GM18858 (cell line): ENCODE results near the gene MOV10L1.
"Not testable (repeated sequence)": the region's sequence is repeated elsewhere in the genome, so short reads cannot be mapped to it uniquely, and the experiment has no call there.

Experiments used
- ATAC-seq: cut with Tn5 transposase; IDR thresholded peaks from one replicate; pipeline ENCODE4 v1.9.1; 2021; ENCODE audit not compliant: unreplicated experiment

MOV10L1 gene

DNA sequence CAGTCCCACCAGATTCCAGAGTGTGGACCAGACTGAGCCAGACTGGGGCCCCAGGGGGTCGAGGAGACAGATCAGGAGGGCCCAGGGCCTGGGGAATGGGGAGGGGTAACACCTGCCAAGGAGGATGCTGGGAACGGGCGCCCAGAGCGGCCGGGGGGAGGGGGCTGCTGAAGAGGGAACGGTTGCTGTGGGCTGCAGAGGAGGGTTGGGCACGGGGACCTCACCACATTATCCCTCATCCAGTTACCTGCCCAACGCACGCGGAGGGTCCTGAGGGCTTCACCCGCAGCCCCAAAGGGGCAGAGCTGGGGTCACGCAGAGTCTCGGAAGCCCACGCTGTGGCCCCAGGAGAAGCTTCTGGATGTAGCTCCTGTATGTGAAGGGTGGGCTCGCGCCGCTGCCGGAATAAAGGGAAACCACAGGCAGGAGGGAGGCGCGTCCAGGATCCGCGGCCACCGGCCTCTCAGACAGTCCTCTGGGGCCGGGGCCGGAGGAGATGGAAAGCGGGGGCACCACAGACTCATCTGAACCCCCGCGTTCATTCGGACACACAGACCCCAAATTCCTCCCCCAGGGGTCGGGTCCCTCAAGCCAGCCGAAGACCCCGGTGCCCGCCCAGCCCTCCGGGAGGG lies 110.1 kb downstream of the MOV10L1 start:
- ATAC-seq: no peak

GRCh38 chr22:50200461-50201190 lies 110.8 kb downstream of the MOV10L1 start, which contains the start of gene SELENOO:
Gene SELENOO, plus strand, starts transcription at chr22:50201011. Its CDS starts 26 bp downstream, at chr22:50201037.
- no peak for ATAC-seq

- ATAC-seq: no peak
Measured at GRCh38 chr22:50201191-50202129, 111.7 kb downstream of the MOV10L1 start.

- no peak for ATAC-seq
Measured at GRCh38 chr22:50202130-50202666, 112.4 kb downstream of the MOV10L1 start.

- no peak for ATAC-seq
Measured at GRCh38 chr22:50203288-50203687, 113.5 kb downstream of the MOV10L1 start.

- ATAC-seq: no peak
Measured at GRCh38 chr22:50204571-50204970, 114.8 kb downstream of the MOV10L1 start.

- ATAC-seq: not testable (repeated sequence)
Measured at GRCh38 chr22:50204998-50205397, 115.2 kb downstream of the MOV10L1 start.

GRCh38 chr22:50205781-50206569 lies 116.2 kb downstream of the MOV10L1 start:
- no peak for ATAC-seq

GRCh38 chr22:50206599-50206998 lies 116.8 kb downstream of the MOV10L1 start:
- ATAC-seq: no peak

- no peak for ATAC-seq
Measured at GRCh38 chr22:50207383-50208140, 117.8 kb downstream of the MOV10L1 start.

GRCh38 chr22:50208430-50208938 lies 118.7 kb downstream of the MOV10L1 start:
- ATAC-seq: no peak

- ATAC-seq: no peak
Measured at GRCh38 chr22:50208939-50209892, 119.4 kb downstream of the MOV10L1 start.

DNA sequence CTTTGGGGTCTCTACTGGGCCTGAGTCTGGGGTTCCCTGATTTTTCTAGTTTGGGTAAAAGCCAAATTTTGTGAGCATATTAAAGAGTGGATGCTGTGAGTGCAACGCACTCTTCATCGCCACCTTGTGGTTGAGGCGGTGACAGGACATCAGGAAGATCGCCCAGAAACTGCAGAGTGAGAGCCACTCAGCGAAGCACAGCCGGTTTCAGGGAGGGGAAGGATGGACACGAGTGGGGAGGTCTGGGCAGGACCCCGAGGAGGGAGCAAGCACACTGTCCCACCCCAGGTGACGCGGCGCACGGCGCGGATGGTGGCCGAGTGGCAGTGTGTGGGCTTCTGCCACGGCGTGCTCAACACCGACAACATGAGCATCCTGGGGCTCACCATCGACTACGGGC lies 120.1 kb downstream of the MOV10L1 start:
- ATAC-seq: no peak

- no peak for ATAC-seq
Measured at GRCh38 chr22:50210378-50211139, 120.8 kb downstream of the MOV10L1 start.

DNA sequence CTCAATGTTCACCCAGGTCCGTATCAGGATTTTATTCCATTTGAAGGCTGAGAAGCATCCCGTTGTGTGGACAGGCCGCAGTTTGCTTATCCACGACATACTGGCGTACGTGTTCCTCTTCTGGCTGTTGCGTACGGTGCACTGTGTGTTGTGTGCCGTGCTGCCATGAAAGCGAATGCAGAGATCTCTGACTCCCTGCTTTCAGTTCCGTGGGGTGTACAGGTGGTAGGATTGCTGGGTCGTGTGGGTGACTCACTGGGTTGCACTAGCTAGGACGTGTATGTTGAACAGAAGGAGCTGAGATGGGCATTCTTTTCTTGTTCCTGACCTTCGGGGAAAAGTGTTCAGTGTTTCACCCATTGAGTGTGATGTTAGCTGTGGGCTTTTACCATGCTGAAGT lies 121.3 kb downstream of the MOV10L1 start:
- ATAC-seq: no peak
